NOMO-1 (cell line): ENCODE results near the gene FXYD1.

ENCODE experiments used
- DNase-seq, 2 experiments: peaks; one replicate each; lab custom pipeline; 2025; ENCODE audit not compliant: unreplicated experiment in 2 of 2; lab: John Stamatoyannopoulos, UW

The FXYD1 gene

DNA sequence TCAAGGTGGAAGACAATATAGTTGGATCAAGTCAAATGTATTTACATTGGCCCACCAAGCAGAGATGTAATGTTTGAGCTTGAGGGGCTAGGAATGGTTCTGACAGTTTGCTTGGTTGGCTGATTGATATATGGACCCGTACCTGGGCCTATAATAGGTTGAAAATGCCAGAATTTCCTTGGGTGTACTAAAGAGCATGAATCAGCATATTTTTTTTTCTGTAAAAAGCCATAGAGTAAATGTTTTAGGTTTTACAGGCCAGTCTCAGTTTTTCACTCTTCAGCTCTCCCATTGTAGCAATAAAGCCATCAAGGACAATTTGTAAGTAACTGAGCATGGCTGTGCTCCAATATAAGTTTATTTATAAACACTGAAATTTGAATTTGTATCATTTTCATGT is 42.8 kb downstream of the FXYD1 start:
- DNase-seq, result no peak

DNA sequence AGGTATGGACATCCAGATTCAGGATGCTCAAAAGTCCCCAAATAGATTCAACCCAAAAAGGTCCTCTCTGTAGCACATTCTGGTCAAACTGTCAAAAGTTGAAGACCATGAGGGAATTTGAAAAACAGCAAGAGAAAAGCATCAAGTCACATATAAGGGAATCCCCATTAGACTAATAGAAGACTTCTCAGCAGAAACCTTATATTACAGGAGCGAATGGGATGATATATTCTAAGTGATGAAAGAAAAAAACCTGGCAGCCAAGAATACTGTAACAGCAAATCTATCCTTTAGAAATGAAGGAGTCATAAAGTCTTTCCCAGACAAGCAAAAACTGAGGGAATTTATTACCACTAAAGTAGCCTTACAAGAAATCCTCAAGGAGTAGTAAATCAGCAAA is 45.6 kb downstream of the FXYD1 start:
- no peak for DNase-seq

DNA sequence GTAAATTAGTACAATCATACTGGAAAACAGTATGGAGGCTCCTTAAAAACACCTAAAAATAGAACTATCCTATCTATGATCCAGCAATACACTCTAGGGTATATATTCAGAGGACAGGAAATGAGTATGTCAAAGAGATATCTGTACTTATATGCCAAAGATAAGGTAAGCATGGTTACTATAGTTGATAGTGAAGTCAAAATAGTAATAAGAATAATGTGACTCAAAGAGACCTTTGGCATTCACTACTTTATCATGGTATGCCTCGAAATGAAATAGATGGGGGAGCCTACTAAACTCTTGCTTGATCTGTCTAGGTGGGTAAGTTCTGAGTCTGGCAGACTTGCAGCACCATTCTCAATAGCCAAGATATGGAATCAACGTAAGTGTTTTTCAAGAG is 46.3 kb downstream of the FXYD1 start:
- no peak for DNase-seq
